Stimulated activated CD8-positive, alpha-beta memory T cell treated with anti-CD3 and anti-CD28 coated beads, Interleukin-12 subunit alpha, Interleukin-12 subunit beta, amount 100 ng/mL, for 4 hours (primary cell): ENCODE data around the gene CXorf49.
"Not testable (repeated sequence)": the region's sequence is repeated elsewhere in the genome, so short reads cannot be mapped to it uniquely, and the experiment has no call there.

Source experiments
- DNase-seq: peaks from one replicate; pipeline ENCODE4 v3.0.0-alpha.2; 2020; ENCODE audit warnings: low read depth

The CXorf49 gene

DNA sequence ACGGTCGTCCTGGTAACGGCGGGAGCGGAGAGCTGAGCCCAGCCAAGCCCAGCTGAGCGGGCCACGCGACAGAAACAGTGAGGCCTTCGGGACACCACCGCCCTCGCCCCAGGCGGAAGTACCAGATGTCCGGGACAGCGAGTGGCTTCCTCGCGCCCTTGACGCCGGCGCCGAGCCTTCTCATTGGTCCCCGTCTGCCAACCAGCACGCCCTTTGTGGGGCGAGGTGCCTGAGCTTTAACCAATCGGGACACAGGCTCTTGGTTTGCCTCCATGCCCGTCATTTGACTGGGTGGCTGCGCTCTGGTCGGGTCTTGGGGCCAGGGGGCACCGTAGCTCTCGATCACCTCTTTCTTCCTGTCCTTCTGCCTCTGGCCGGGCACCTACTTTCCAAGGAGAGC, at the start of gene CXorf49:
Gene CXorf49 (minus strand): TSS at position 101 of the 400 bp plus-strand sequence. CDS start 134 bp downstream, outside the sequence.
- not testable (repeated sequence) for DNase-seq

DNA sequence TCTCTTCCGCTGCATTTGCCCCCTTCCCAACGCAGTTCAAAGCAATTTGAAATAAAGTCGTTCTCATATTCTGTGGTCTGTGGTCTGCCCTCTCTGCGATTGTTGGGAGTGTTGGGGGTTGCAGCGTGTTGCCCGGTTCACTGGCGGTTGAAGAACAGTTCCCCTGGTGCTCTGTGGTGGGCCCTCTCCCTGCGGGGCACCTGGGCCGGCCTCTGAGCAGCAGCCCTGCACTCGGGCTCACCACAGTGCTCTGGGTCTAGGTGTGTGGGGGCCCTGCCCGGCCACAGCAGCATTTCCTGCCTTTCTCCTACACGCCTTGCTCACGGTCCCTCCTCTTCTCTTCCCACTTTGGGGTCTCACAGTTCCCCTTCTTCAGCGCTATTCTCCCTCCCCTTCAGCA, 49.0 kb upstream of the CXorf49 start:
- not testable (repeated sequence) for DNase-seq

DNA sequence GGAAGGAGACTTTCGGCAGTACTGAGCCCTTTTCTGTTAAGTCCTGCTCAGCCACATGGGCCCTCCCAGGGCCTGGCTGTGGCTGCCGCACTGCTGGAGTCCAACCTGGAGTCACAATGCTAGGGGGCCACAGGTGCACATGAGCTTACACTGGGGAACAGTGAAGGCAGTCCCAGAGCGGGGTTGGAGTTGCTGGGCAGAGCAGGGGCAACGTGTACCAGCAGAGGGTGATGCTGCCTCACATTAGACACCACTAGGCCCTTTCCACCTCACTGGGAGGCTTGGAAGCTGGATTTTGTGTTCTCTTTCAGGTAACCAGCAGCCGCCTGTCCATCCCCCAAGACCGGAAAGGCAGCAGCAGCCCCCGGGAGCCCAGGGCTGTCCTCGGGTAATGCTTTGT, 47.5 kb upstream of the CXorf49 start:
- DNase-seq, result not testable (repeated sequence)

DNA sequence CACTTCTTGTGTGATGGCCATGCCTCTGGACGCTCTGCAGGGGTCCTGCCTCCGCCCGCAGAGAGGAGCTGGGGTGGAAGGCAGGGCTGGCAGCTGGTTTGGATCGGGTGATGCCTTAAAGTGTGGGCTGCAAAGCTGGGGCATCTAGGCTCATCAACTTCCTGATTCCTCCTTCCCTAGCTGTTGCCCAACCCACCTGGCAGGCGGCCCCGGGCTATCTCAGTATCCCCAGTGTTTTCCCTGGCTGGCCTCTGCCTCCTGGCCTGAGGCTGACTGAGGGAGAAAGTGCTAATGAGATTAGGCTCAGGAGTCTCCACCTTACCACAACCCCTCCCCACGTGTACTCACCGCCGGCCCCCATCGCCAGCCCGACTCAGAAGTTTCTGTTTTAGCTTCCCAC, 46.7 kb upstream of the CXorf49 start:
- not testable (repeated sequence) for DNase-seq

DNA sequence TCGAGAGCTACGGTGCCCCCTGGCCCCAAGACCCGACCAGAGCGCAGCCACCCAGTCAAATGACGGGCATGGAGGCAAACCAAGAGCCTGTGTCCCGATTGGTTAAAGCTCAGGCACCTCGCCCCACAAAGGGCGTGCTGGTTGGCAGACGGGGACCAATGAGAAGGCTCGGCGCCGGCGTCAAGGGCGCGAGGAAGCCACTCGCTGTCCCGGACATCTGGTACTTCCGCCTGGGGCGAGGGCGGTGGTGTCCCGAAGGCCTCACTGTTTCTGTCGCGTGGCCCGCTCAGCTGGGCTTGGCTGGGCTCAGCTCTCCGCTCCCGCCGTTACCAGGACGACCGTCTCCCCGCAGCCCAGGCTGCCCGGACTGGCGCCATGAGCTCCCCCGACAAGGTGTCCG, 45.0 kb upstream of the CXorf49 start, which contains the start of gene CXorf49B:
Gene CXorf49B (plus strand): TSS at position 301 of the 400 bp plus-strand sequence. CDS start 75 bp downstream, at position 376.
- not testable (repeated sequence) for DNase-seq

- DNase-seq, result not testable (repeated sequence)
These were observed 42.7 kb upstream of the CXorf49 start for GRCh38 chrX:71760688-71761281.

- DNase-seq, result not testable (repeated sequence)
These were observed 2.3 kb upstream of the CXorf49 start for GRCh38 chrX:71720289-71720886.

DNA sequence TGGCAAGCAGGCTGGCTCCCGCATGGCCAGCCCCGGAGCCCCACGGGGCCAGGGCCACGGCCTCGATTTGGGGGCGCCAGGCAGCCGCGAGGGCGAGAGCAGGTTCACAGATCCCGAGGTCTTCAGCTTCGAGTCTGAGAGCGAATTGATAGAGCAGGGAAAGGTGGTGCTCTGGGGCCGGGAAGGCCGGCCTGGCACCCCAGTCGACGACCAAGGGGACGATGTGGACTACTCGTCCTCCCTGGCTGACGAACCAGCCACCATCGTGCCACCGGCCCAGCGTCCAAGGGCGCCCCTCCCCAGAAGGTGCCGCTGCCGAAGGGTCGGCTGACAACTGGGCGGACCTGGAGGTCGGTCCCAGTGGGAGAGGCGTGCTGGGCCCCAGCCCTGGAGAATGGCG, 1.1 kb upstream of the CXorf49 start:
- not testable (repeated sequence) for DNase-seq

DNA sequence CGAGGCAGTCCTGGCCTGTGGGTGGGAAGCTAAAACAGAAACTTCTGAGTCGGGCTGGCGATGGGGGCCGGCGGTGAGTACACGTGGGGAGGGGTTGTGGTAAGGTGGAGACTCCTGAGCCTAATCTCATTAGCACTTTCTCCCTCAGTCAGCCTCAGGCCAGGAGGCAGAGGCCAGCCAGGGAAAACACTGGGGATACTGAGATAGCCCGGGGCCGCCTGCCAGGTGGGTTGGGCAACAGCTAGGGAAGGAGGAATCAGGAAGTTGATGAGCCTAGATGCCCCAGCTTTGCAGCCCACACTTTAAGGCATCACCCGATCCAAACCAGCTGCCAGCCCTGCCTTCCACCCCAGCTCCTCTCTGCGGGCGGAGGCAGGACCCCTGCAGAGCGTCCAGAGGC, 1.8 kb downstream of the CXorf49 start:
- not testable (repeated sequence) for DNase-seq

DNA sequence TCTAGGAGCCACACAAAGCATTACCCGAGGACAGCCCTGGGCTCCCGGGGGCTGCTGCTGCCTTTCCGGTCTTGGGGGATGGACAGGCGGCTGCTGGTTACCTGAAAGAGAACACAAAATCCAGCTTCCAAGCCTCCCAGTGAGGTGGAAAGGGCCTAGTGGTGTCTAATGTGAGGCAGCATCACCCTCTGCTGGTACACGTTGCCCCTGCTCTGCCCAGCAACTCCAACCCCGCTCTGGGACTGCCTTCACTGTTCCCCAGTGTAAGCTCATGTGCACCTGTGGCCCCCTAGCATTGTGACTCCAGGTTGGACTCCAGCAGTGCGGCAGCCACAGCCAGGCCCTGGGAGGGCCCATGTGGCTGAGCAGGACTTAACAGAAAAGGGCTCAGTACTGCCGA, 2.5 kb downstream of the CXorf49 start:
- DNase-seq, result not testable (repeated sequence)

- DNase-seq, result not testable (repeated sequence)
These were observed 4.0 kb downstream of the CXorf49 start for GRCh38 chrX:71714064-71714463.

DNA sequence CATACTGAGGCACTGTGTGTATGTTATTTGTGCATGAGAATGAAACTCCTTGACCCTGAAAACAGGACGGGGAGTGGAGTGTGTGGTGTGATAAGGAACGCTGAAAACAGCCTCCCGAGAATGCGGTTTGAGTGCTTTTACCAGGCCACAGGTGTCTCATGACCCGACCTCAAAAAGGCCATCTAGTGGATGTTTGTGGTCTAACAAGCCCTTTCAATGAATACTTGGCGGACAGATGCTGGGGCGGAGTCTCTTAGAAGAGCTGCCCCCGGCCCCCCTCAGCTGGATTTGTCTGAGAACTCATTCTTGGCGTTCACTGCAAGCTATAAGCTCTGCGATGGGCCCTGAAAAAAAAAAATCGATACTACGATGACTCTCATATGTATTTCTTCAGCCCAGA, 15.2 kb downstream of the CXorf49 start:
- DNase-seq, result not testable (repeated sequence)

DNA sequence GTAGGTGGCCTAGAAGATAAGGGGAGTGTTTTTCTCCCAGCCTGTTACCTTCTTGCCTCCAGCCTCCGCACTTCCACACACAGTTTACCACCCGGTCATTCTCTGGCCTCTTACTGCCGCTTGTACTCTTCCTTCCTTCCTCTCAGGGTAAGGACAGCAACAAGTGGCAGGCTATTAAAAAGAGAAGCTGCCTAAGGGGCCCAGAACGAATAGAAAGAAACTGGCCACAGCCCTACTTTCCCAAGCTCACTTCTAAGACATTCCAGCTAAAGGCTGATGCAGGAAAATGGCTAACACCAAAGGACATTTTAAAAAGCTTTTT, 19.1 kb downstream of the CXorf49 start:
- not testable (repeated sequence) for DNase-seq

GRCh38 chrX:71698299-71699022, 19.6 kb downstream of the CXorf49 start:
- DNase-seq, result not testable (repeated sequence)

- DNase-seq, result not testable (repeated sequence)
These were observed 20.4 kb downstream of the CXorf49 start for GRCh38 chrX:71697466-71698298.

GRCh38 chrX:71696641-71697465, 21.2 kb downstream of the CXorf49 start:
- DNase-seq, result not testable (repeated sequence)

DNA sequence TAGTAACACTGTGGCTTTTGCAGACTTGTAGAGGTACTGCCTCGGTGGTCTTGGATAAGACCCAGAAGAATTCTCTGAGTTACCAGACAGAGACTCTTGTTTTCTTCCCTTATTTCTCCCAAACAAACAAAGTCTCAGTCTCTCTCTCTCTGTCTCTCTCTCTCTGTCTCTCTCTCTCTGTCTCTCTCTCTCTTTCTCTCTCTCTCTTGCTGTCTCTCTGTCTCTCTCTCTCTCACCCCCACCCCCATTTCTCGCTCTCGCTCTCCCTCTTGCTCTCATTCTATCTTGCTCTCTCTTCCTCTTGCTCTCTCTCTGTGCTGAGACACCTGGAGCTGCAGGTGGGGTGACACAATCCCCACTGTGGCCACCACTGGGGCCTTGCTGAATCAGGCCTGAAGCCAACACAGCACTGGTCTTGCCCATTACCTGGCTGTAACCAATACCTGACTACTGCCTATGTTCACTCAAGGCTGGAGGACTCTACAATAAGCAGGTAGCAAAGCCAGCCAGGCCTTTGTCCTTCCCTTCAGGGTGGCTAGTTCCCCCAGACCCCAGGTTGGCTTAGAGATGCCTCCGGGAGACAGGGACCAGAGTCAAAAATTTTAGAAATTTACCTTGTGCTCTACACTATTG, 38.4 kb downstream of the CXorf49 start:
- DNase-seq, result no peak

- DNase-seq, result not testable (repeated sequence)
These were observed 40.9 kb downstream of the CXorf49 start for GRCh38 chrX:71677195-71677594.

DNA sequence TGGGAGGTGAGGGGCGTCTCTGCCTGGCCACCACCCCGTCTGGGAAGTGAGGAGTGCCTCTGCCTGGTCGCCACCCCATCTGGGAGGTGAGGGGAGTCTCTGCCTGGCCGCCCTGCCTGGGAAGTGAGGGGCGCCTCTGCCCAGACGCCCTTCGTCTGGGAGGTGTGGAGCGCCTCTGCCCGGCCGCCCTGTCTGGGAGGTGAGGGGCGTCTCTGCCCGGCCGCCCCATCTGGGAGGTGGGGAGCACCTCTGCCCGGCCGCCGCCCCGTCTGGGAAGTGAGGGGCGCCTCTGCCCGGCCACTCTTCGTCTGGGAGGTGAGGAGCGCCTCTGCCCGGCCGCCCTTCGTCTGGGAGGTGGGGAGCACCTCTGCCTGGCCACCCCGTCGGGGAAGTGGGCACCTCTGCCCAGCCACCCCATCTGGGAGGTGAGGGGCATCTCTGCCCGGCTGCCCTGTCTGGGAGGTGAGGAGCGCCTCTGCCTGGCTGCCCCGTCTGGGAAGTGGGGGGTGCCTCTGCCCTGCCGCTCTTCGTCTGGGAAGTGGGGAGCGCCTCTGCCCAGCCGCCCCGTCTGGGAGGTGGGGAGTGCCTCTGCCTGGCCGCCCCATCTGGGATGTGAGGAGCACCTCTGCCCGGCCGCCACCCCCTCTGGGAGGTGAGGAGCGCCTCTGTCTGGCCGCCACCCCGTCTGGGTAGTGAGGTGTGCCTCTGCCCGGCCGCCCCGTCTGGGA, 41.9 kb downstream of the CXorf49 start:
- not testable (repeated sequence) for DNase-seq

- DNase-seq, result not testable (repeated sequence)
These were observed 42.4 kb downstream of the CXorf49 start for GRCh38 chrX:71675636-71676035.
